IMR-90 (cell line): ENCODE data around the gene CDC37L1. TPM values are rescaled to one million over a fixed set of nuclear protein-coding genes. Genes with fewer than 3 reads are reported as not detected.

Experiments
- ATAC-seq: fragments of 200-7000 bp; cut with Tn5 transposase; 2 replicates; pipeline ENCODE4 v1.9.1; 2020; ENCODE audit warnings: low read depth, mild to moderate bottlenecking, moderate library complexity
- BruUV-seq: library from RNA; stranded (reverse); fragments of 400-500 nt; replicated peaks from 2 replicates; lab custom pipeline; 2021; lab: Mats Ljungman, UMichigan
- CTCF ChIA-PET: fragments of 300-600 bp; formaldehyde crosslinking; extraction: SDS; loops from one replicate; lab custom pipeline; 2021; ENCODE audit warnings: antibody characterized with exemption; lab: Yijun Ruan, JAX
- POLR2A ChIA-PET: fragments of 300-600 bp; sonication (Branson Sonifier 250); formaldehyde crosslinking; loops from one replicate; lab custom pipeline; 2022; ENCODE audit warnings: antibody characterized with exemption; ENCODE audit not compliant: unreplicated experiment; lab: Charles Lee
- DNase-seq: peaks from one replicate; pipeline ENCODE4 v3.0.0; 2013
- H2AFZ ChIP-seq: replicated peaks from 2 replicates; pipeline ENCODE3; 2013; ENCODE audit warnings: low read length, mild to moderate bottlenecking; ENCODE audit not compliant: poor library complexity
- H2AK5ac ChIP-seq: 2 replicates; pipeline ENCODE4 v1.6.1; 2013; ENCODE audit warnings: low read depth, low read length, inconsistent platforms
- H2AK9ac ChIP-seq: replicated peaks from 2 replicates; pipeline ENCODE3; 2013; ENCODE audit warnings: mild to moderate bottlenecking, low read depth, low read length, moderate library complexity; ENCODE audit not compliant: poor library complexity
- H2BK120ac ChIP-seq: 2 replicates; pipeline ENCODE4 v1.6.1; 2013; ENCODE audit warnings: low read depth, low read length, inconsistent platforms
- H2BK15ac ChIP-seq: 3 replicates; pipeline ENCODE4 v1.6.1; 2013; ENCODE audit warnings: low read depth, low read length, inconsistent platforms
- H2BK20ac ChIP-seq: 2 replicates; pipeline ENCODE4 v1.6.1; 2013; ENCODE audit warnings: low read depth, mild to moderate bottlenecking, inconsistent platforms, low read length, moderate library complexity
- H2BK5ac ChIP-seq: 2 replicates; pipeline ENCODE4 v1.6.1; 2013; ENCODE audit warnings: mild to moderate bottlenecking, low read depth, low read length, inconsistent platforms; ENCODE audit not compliant: poor library complexity, severe bottlenecking
- H3K14ac ChIP-seq: replicated peaks from 2 replicates; pipeline ENCODE4 v1.6.1; 2013; ENCODE audit warnings: low read depth, low read length, inconsistent platforms
- H3K18ac ChIP-seq: 2 replicates; pipeline ENCODE4 v1.6.1; 2013; ENCODE audit warnings: low read depth, low read length, control low read depth
- H3K23ac ChIP-seq: 2 replicates; pipeline ENCODE4 v1.6.1; 2013; ENCODE audit warnings: low read depth, low read length, inconsistent platforms
- H3K27ac ChIP-seq: 2 replicates; pipeline ENCODE4 v1.5.1; 2013; ENCODE audit warnings: mild to moderate bottlenecking, control low read depth, low read length; ENCODE audit not compliant: insufficient read depth
- H3K27me3 ChIP-seq: 2 replicates; pipeline ENCODE4 v1.6.1; 2013; ENCODE audit warnings: low read length; ENCODE audit not compliant: control insufficient read depth, insufficient read depth
- H3K36me3 ChIP-seq: 2 replicates; pipeline ENCODE4 v1.6.1; 2013; ENCODE audit warnings: low read length, mixed read lengths; ENCODE audit not compliant: control insufficient read depth, insufficient read depth
- H3K4ac ChIP-seq: 2 replicates; pipeline ENCODE4 v1.6.1; 2013; ENCODE audit warnings: low read depth, low read length, inconsistent platforms
- H3K4me1 ChIP-seq: 2 replicates; pipeline ENCODE4 v1.6.1; 2013; ENCODE audit warnings: low read length, mixed read lengths; ENCODE audit not compliant: control insufficient read depth, insufficient read depth
- H3K4me2 ChIP-seq: 2 replicates; pipeline ENCODE4 v1.6.1; 2013; ENCODE audit warnings: low read depth, mild to moderate bottlenecking, control low read depth, low read length, moderate library complexity
- H3K4me3 ChIP-seq: 2 replicates; pipeline ENCODE4 v1.5.1; 2013; ENCODE audit warnings: low read depth, mild to moderate bottlenecking, control low read depth, low read length, moderate library complexity; ENCODE audit not compliant: insufficient read depth
- H3K56ac ChIP-seq: 2 replicates; pipeline ENCODE4 v1.6.1; 2013; ENCODE audit warnings: low read length, inconsistent platforms; ENCODE audit not compliant: insufficient read depth; ENCODE audit errors: extremely low read depth
- H3K79me1 ChIP-seq, 2 experiments: 2 replicates each; pipeline ENCODE4 v1.6.1; 2013; ENCODE audit warnings: low read length in 2 of 2, inconsistent platforms in 1 of 2, low read depth in 1 of 2
- H3K9ac ChIP-seq: 2 replicates; pipeline ENCODE4 v1.6.1; 2013; ENCODE audit warnings: low read depth, low read length, control low read depth
- H3K9me1 ChIP-seq: 2 replicates; pipeline ENCODE4 v1.6.1; 2013; ENCODE audit warnings: low read length, inconsistent platforms; ENCODE audit not compliant: insufficient read depth
- H3K9me3 ChIP-seq: 2 replicates; pipeline ENCODE4 v1.6.1; 2013; ENCODE audit warnings: low read length; ENCODE audit not compliant: control insufficient read depth, insufficient read depth
- H4K20me1 ChIP-seq: 2 replicates; pipeline ENCODE4 v1.6.1; 2013; ENCODE audit warnings: low read length, inconsistent platforms; ENCODE audit not compliant: insufficient read depth
- H4K5ac ChIP-seq: 2 replicates; pipeline ENCODE4 v1.6.1; 2013; ENCODE audit warnings: mild to moderate bottlenecking, low read depth, low read length, control low read depth
- H4K8ac ChIP-seq, 2 experiments: 2 replicates each; pipeline ENCODE4 v1.6.1; 2013; ENCODE audit warnings: low read depth in 2 of 2, low read length in 2 of 2, control low read depth in 1 of 2, inconsistent platforms in 1 of 2
- H4K91ac ChIP-seq: 2 replicates; pipeline ENCODE4 v1.6.1; 2013; ENCODE audit warnings: low read depth, low read length, inconsistent platforms; ENCODE audit not compliant: insufficient read depth
- BHLHE40 ChIP-seq: fragments of 150-350 bp; IDR thresholded peaks from 2 replicates; pipeline ENCODE4 v1.6.1; 2016; ENCODE audit warnings: mild to moderate bottlenecking, low read depth, low read length
- CEBPB ChIP-seq: IDR thresholded peaks from 2 replicates; pipeline ENCODE4 v1.6.1; 2012; ENCODE audit warnings: low read depth, low read length, improper control_type of control experiment
- CTCF ChIP-seq: conservative IDR thresholded peaks from 2 replicates; pipeline ENCODE4 v1.5.1; 2012; ENCODE audit warnings: mild to moderate bottlenecking, low read depth, low read length, improper control_type of control experiment
- ELK1 ChIP-seq: fragments of 150-350 bp; IDR thresholded peaks from 2 replicates; pipeline ENCODE4 v1.6.1; 2016; ENCODE audit warnings: low read depth, mild to moderate bottlenecking, low read length, moderate library complexity, borderline replicate concordance
- FOS ChIP-seq: fragments of 150-350 bp; IDR thresholded peaks from 2 replicates; pipeline ENCODE4 v1.6.1; 2016; ENCODE audit warnings: low read depth, low read length
- MAFK ChIP-seq: IDR thresholded peaks from 2 replicates; pipeline ENCODE4 v1.6.1; 2012; ENCODE audit warnings: low read depth, low read length, improper control_type of control experiment
- MAZ ChIP-seq: IDR thresholded peaks from 2 replicates; pipeline ENCODE4 v1.6.1; 2012; ENCODE audit warnings: low read depth, mild to moderate bottlenecking, low read length, improper control_type of control experiment, moderate library complexity, borderline replicate concordance
- POLR2A ChIP-seq: IDR thresholded peaks from 2 replicates; pipeline ENCODE4 v1.6.1; 2012; ENCODE audit warnings: mild to moderate bottlenecking, low read depth, low read length
- RAD21 ChIP-seq: IDR thresholded peaks from 2 replicates; pipeline ENCODE4 v1.6.1; 2012; ENCODE audit warnings: low read length, improper control_type of control experiment
- RCOR1 ChIP-seq: IDR thresholded peaks from 2 replicates; pipeline ENCODE4 v1.6.1; 2012; ENCODE audit warnings: mild to moderate bottlenecking, low read length, improper control_type of control experiment; ENCODE audit not compliant: insufficient replicate concordance
- RFX5 ChIP-seq: IDR thresholded peaks from 2 replicates; pipeline ENCODE4 v1.8.0; 2012; ENCODE audit warnings: low read depth, mild to moderate bottlenecking, low read length, moderate library complexity
- SMC3 ChIP-seq: fragments of 150-350 bp; IDR thresholded peaks from 2 replicates; pipeline ENCODE4 v1.6.1; 2016; ENCODE audit warnings: low read depth, mild to moderate bottlenecking, antibody characterized with exemption, low read length, moderate library complexity
- WGBS, 2 experiments: methylation state at CpG; one replicate each; pipeline versions ENCODE4 v1.1.5 to v1.1.7; 2013; ENCODE audit warnings: missing lambda C conversion rate in 2 of 2; ENCODE audit not compliant: insufficient read length in 1 of 2; ENCODE audit errors: extremely low coverage in 2 of 2; 5-methylcytosine and 5-hydroxymethylcytosine counted together
- dilution Hi-C: fragments of 300-500 bp; cut with HindIII; formaldehyde crosslinking; loops from one replicate; pipeline ENCODE4 v1.14.3; 2018; ENCODE audit warnings: low sequenced_read_pairs; ENCODE audit not compliant: unreplicated experiment
- in situ Hi-C: fragments of 300-500 bp; cut with MboI; formaldehyde crosslinking; loops from 3 replicates; pipeline ENCODE4 v1.14.3; 2019; ENCODE audit warnings: low sequenced_read_pairs, inconsistent platforms, mixed read lengths
- intact Hi-C: fragments of 100-400 bp; cut with micrococcal nuclease; formaldehyde crosslinking; loops from 2 replicates; pipeline ENCODE4 v1.10.0; 2022
- polyA plus RNA-seq, 3 experiments: library from polyadenylated mRNA; depleted of rRNA; stranded (reverse); fragments of >200 nt; gene quantifications; 2 replicates each; pipeline ENCODE4 v1.2.3, GENCODE V29; 2012; ENCODE audit warnings: low replicate concordance in 1 of 3
- total RNA-seq: library from RNA; depleted of rRNA; stranded (reverse); fragments of >200 nt; gene quantifications from 2 replicates; pipeline ENCODE4 v1.2.3, GENCODE V29; 2012

CDC37L1 gene
- total and polyA plus RNA-seq, 2 of the 4 experiments (the other 2 are of a cell fraction): 6.6 to 7.3 TPM

DNA sequence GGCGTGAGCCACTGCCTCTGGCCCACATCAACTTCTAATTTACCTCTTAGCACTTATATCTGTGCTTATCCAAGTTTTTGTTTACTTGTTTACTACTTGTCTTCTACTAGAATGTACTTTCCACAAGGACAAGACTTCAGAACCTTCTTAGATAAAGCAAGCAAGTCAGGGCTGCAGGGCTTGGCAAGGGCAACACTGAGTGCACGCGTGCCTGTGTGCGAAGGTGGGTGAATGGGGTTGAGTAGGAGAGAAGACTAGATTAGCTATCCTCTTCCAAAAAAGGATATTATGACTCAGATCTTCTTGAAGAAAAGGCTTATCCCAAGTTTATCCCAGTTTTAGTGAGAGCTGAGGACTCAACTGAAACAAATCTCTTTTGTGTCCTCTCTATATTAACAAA is 42.4 kb downstream of the CDC37L1 start:
- no CpG with 5 or more reads among the region's 4 CpGs for WGBS, 2 experiments
- dilution Hi-C loops: no loop called here
- no TSS peak for BruUV-seq
- DNase-seq (no peak), ATAC-seq (no peak)
- Histone ChIP-seq H3K23ac (no peak overlapping the region), H4K5ac (no peak overlapping the region), H2AFZ (no peak overlapping the region), H2BK5ac (no peak overlapping the region), H4K20me1 (peaks cover 2% of the 10 kb centered on the region; the same call in 1 of the 2 replicates), H4K91ac (no peak overlapping the region), H4K8ac (no peak overlapping the region), H3K9me1 (peaks cover 3% of the 10 kb centered on the region; the same call in 1 of the 2 replicates), H3K9ac (no peak overlapping the region), H3K4ac (no peak overlapping the region), H3K56ac (no peak overlapping the region), H3K18ac (no peak overlapping the region), H3K36me3 (peaks cover 24% of the 10 kb centered on the region), H3K27ac (no peak overlapping the region), H2BK120ac (no peak overlapping the region), H3K79me1 (peaks cover 9 to 18% of the 10 kb centered on the region in 2 experiments), H3K14ac (no peak overlapping the region), H2AK5ac (no peak overlapping the region), H3K4me3 (no peak overlapping the region), H3K4me1 (no peaks in the 10 kb centered on the region), H2AK9ac (no peak overlapping the region), H2BK15ac (no peak overlapping the region), H2BK20ac (no peak overlapping the region), H3K4me2 (no peak overlapping the region), H3K27me3 (no peaks in the 10 kb centered on the region), H3K9me3 (no peaks in the 10 kb centered on the region)
- in situ Hi-C loops: no loop called here
- ChIA-PET CTCF (no interaction called here), POLR2A (interaction anchor here (0.6 kb wide), 1 partner anchor 221 kb away, joined by 3 read pairs; no protein-coding TSS in a partner anchor)
- no peak for TF ChIP-seq MAZ
- no peak for TF ChIP-seq RAD21
- TF ChIP-seq FOS: no peak
- no peak for TF ChIP-seq CTCF
- TF ChIP-seq POLR2A: no peak
- TF ChIP-seq ELK1: no peak
- no peak for TF ChIP-seq SMC3
- TF ChIP-seq RFX5: no peak
- TF ChIP-seq CEBPB: no peak
- no peak for TF ChIP-seq RCOR1
- no peak for TF ChIP-seq MAFK
- no peak for TF ChIP-seq BHLHE40
- intact Hi-C loops: no loop called here
